GM23248 (cell line): ENCODE results near the gene CMSS1. TPM values are rescaled to one million over a fixed set of nuclear protein-coding genes. Genes with fewer than 3 reads are reported as not detected.

Source experiments
- DNase-seq: peaks from one replicate; pipeline ENCODE4 v3.0.0-alpha.2; 2015
- H2AFZ ChIP-seq: fragments of 200-600 bp; sonication (generic); 2 replicates; pipeline ENCODE4 v1.6.1; 2016; ENCODE audit warnings: antibody characterized with exemption
- H3F3A ChIP-seq: fragments of 200-600 bp; sonication (generic); 2 replicates; pipeline ENCODE4 v1.6.1; 2016; ENCODE audit warnings: mild to moderate bottlenecking, antibody characterized with exemption, mixed run types; ENCODE audit not compliant: insufficient read depth
- H3K27ac ChIP-seq: fragments of 200-600 bp; sonication (generic); 2 replicates; pipeline ENCODE4 v1.5.1; 2016; ENCODE audit warnings: mild to moderate bottlenecking
- H3K27me3 ChIP-seq: fragments of 200-600 bp; sonication (generic); replicated peaks from 2 replicates; pipeline ENCODE4 v1.6.1; 2016; ENCODE audit warnings: mild to moderate bottlenecking; ENCODE audit not compliant: insufficient read depth
- H3K36me3 ChIP-seq: fragments of 200-600 bp; sonication (generic); 2 replicates; pipeline ENCODE4 v1.6.1; 2016; ENCODE audit warnings: low read depth, mild to moderate bottlenecking
- H3K4me1 ChIP-seq: fragments of 200-600 bp; sonication (generic); 2 replicates; pipeline ENCODE4 v1.6.1; 2016; ENCODE audit warnings: mild to moderate bottlenecking; ENCODE audit not compliant: insufficient read depth
- H3K4me2 ChIP-seq: fragments of 200-600 bp; sonication (generic); one replicate; pipeline ENCODE4 v1.6.1; 2016; ENCODE audit warnings: mild to moderate bottlenecking; ENCODE audit not compliant: unreplicated experiment
- H3K4me3 ChIP-seq: fragments of 200-600 bp; sonication (generic); 2 replicates; pipeline ENCODE4 v1.5.1; 2016; ENCODE audit warnings: mild to moderate bottlenecking
- H3K79me2 ChIP-seq: fragments of 200-600 bp; sonication (generic); 2 replicates; pipeline ENCODE4 v1.6.1; 2016; ENCODE audit warnings: mild to moderate bottlenecking; ENCODE audit not compliant: insufficient read depth
- H3K9ac ChIP-seq: fragments of 200-600 bp; sonication (generic); 2 replicates; pipeline ENCODE4 v1.6.1; 2016; ENCODE audit warnings: mild to moderate bottlenecking
- H3K9me2 ChIP-seq: fragments of 200-600 bp; sonication (generic); 2 replicates; pipeline ENCODE4 v1.6.1; 2016; ENCODE audit warnings: mixed run types, mild to moderate bottlenecking, moderate library complexity; ENCODE audit not compliant: insufficient read depth
- H3K9me3 ChIP-seq: fragments of 200-600 bp; sonication (generic); one replicate; pipeline ENCODE4 v1.6.1; 2017; ENCODE audit warnings: low read depth
- H4K20me1 ChIP-seq: fragments of 200-600 bp; sonication (generic); 2 replicates; pipeline ENCODE4 v1.6.0; 2016; ENCODE audit not compliant: insufficient read depth
- EZH2 ChIP-seq: fragments of 200-600 bp; sonication (generic); IDR thresholded peaks from 2 replicates; pipeline ENCODE4 v1.6.1; 2018; ENCODE audit warnings: antibody characterized with exemption, mild to moderate bottlenecking; ENCODE audit not compliant: insufficient read depth, poor library complexity, severe bottlenecking
- EZH2phosphoT487 ChIP-seq: fragments of 200-600 bp; sonication (generic); IDR thresholded peaks from 2 replicates; pipeline ENCODE4 v1.6.1; 2018; ENCODE audit warnings: antibody characterized with exemption, moderate library complexity, mild to moderate bottlenecking, low read depth; ENCODE audit not compliant: insufficient read depth
- WGBS, 2 experiments: methylation state at CpG; one replicate each; pipeline ENCODE4 v1.1.6; 2015 to 2017; ENCODE audit warnings: low lambda C conversion rate in 2 of 2, low coverage in 1 of 2; ENCODE audit errors: missing lambda C conversion rate in 2 of 2; 5-methylcytosine and 5-hydroxymethylcytosine counted together
- in situ Hi-C: fragments of 300-500 bp; cut with MboI; formaldehyde crosslinking; loops from 2 replicates; pipeline ENCODE4 v1.15.0; 2020
- polyA plus RNA-seq: library from polyadenylated mRNA; unstranded; fragments of >200 nt; fragmentation: Nextera tagmentation; extraction: Ambion mirVana; gene quantifications from 2 replicates; pipeline ENCODE4 v1.2.1, GENCODE V29; 2016
- total RNA-seq: library from RNA; depleted of rRNA; stranded (reverse); fragments of >200 nt; shearing (Covaris generic); gene quantifications from 2 replicates; pipeline ENCODE4 v1.2.3, GENCODE V29; 2014

Gene CMSS1
- total and polyA plus RNA-seq, 2 experiments from 2014 or later = 17.2 to 26.6 TPM

DNA sequence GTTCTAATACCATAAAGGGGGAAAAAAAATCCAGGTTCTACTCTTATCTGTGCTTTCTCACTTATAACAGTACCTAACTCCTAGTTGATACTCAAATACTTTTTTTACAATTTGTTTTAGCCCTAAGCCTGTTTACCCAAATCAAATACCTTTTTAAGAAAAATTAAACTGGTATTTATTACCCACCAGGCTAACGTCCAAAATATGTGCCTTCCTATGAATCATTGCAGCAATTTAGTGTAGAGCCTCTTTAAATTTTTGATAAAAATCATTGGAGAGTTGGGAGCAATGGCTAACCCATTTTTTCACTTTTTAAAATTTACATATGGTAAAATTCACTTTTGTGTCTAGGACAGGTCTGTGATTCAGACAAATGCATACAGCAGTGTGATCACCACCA lies 268.7 kb downstream of the CMSS1 start:
- Histone ChIP-seq H3K27ac (peak overlapping the region; percentile 59; the same call in 1 of the 2 replicates), H2AFZ (no peak overlapping the region), H3K79me2 (no peaks in the 10 kb centered on the region), H3K36me3 (no peaks in the 10 kb centered on the region), H3K9me2 (no peaks in the 10 kb centered on the region), H3K4me1 (peaks cover 32% of the 10 kb centered on the region), H3F3A (peaks cover 21% of the 10 kb centered on the region), H3K9ac (0 out of 2 replicates have a peak overlapping the region, but pooled peaks have one; percentile 34), H3K4me3 (no peak overlapping the region), H4K20me1 (no peaks in the 10 kb centered on the region), H3K4me2 (peak overlapping the region; percentile 47), H3K27me3 (no peaks in the 10 kb centered on the region), H3K9me3 (no peaks in the 10 kb centered on the region)
- 6 to 26% methylated on average over 1 of the region's 1 CpG for WGBS, 2 experiments
- peak; percentile 51 for DNase-seq
- in situ Hi-C loops = no loop called here
- TF ChIP-seq EZH2 = no peak
- no peak for TF ChIP-seq EZH2phosphoT487

DNA sequence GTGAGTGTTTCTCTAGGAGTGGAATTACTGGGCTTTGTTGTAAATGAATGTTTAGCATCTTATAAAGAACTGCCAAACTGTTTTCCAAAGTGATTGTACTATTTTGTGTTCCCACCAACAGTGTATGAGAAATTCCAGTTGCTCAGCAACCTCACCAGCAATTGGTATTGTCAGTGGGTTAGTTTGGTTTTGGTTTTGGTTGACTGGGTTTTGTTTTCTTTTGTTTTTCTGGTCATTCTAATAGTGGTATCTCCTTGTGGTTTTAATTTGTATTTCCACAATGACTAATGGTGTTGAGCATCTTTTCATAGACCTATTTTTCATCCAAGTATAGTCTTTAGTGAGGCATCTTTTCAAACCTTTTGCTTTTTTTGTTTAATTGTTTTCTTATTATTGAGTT lies 269.5 kb downstream of the CMSS1 start:
- H3K79me2 ChIP-seq = no peaks in the 10 kb centered on the region

DNA sequence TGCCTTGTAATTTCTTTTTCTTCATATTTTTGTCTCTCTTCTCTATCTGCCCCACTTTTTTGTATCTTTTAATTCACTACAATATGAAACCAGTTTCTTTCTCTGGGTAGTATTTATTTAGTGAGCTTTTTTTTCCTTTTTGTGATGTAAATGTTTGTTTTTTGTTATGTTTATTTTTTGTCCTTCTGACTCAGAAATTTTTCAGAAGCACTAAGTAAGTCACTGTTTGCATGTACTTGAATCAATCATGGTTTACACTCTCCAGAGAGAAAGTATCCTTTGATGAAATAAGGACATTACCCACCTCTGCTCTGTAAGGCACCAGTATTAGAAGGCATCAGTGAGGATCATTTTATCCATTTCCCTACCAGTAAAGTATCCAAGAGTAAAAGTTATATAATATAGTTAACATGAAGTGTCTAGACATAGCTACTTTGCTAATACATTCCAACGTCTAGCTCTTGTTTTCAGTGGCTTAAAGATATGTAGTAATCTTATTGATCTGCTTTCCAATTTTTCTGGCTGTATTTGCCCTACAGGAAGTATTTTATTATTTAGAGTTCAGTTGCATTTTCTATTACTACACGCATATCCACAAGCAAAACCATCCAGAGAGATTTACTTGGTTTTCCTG lies 271.2 kb downstream of the CMSS1 start:
- no peaks in the 10 kb centered on the region for H3K9me3 ChIP-seq
- H3F3A ChIP-seq = peaks cover 21% of the 10 kb centered on the region
- H3K27me3 ChIP-seq = no peaks in the 10 kb centered on the region
- 93 to 100% methylated on average over 2 of the region's 2 CpGs for WGBS, 2 experiments
- H3K36me3 ChIP-seq = no peaks in the 10 kb centered on the region
- no peak overlapping the region for H3K4me3 ChIP-seq
- H4K20me1 ChIP-seq = no peaks in the 10 kb centered on the region
- H3K9ac ChIP-seq = no peak overlapping the region
- no peak overlapping the region for H3K4me2 ChIP-seq
- no peaks in the 10 kb centered on the region for H3K79me2 ChIP-seq
- peaks cover 37% of the 10 kb centered on the region for H3K4me1 ChIP-seq
- no peak overlapping the region for H3K27ac ChIP-seq
- no peak for DNase-seq
- in situ Hi-C loops = no loop called here
- no peaks in the 10 kb centered on the region for H3K9me2 ChIP-seq
- H2AFZ ChIP-seq = no peak overlapping the region
- TF ChIP-seq EZH2 (no peak), EZH2phosphoT487 (no peak)

More for the DNA sequence above, 269.5 kb downstream of the CMSS1 start:
- Histone ChIP-seq H3K27ac (peak overlapping the region; percentile 59), H3K4me2 (peak overlapping the region; percentile 47), H3K27me3 (no peaks in the 10 kb centered on the region), H3K36me3 (no peaks in the 10 kb centered on the region), H3K9me2 (no peaks in the 10 kb centered on the region), H3K4me1 (peaks cover 32% of the 10 kb centered on the region), H3K9ac (peak overlapping the region; percentile 34; the same call in 1 of the 2 replicates), H2AFZ (no peak overlapping the region), H3K9me3 (no peaks in the 10 kb centered on the region), H3K4me3 (0 out of 2 replicates have a peak overlapping the region, but pooled peaks have one; percentile 10), H3F3A (peaks cover 21% of the 10 kb centered on the region), H4K20me1 (no peaks in the 10 kb centered on the region)
- TF ChIP-seq EZH2 = no peak
- no peak for TF ChIP-seq EZH2phosphoT487
- in situ Hi-C loops = no loop called here
- DNase-seq = peak; percentile 77

DNA sequence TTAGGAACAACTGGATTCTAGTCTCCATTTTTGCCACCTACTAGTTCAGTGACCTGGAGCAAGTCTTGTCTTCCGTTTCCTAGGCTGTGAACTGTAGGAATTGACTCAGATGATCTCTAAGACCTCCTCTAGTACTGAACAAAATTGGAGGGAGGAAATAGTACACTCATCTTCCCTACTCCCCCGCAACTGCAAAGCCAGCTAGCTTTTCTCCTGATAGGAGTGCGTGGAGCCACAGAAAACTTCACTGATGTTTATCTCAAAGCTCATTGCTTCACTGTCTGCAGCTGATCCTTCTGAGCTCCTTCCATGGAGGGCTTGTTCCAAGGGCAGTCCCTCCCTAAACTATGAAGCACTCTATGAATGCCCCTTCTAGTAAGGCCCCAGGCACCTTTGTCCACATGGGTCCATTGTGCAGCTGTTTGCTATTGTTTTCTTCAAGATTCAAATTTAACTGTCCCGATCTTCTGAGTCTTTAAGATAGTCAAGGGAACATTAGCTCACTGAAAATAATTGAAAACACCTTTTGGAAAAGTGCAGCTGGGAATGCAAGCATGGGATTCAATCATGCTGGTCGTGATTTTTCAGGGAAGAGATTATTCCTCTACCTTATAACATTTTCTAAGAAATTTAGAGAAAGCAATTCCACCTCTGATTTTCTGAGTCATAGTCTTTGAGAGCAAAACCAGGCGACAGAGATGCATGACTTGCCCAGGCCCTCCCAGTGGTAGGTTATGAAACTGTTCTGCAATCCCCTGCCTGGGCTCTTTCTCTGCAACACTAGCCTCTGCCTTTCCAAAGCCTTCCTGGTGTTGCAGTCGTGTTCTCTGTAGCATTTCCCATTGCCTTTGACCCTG lies 272.4 kb downstream of the CMSS1 start:
- in situ Hi-C loops = no loop called here
- H3K4me3 ChIP-seq = peak overlapping the region; percentile 50
- peak overlapping the region; percentile 48; the same call in 1 of the 2 replicates for H3K9ac ChIP-seq
- TF ChIP-seq EZH2phosphoT487 (no peak), EZH2 (no peak)
- H2AFZ ChIP-seq = peak overlapping the region; percentile 44
- peaks cover 40% of the 10 kb centered on the region for H3K4me1 ChIP-seq
- no peaks in the 10 kb centered on the region for H3K9me2 ChIP-seq
- no peaks in the 10 kb centered on the region for H3K79me2 ChIP-seq
- peaks cover 21% of the 10 kb centered on the region for H3F3A ChIP-seq
- H3K9me3 ChIP-seq = no peaks in the 10 kb centered on the region
- WGBS, 2 experiments = 6 to 7% methylated on average over 7 of the region's 7 CpGs
- DNase-seq = peak; percentile 89
- H3K27ac ChIP-seq = peak overlapping the region; percentile 72
- no peaks in the 10 kb centered on the region for H4K20me1 ChIP-seq
- H3K36me3 ChIP-seq = no peaks in the 10 kb centered on the region
- no peaks in the 10 kb centered on the region for H3K27me3 ChIP-seq
- H3K4me2 ChIP-seq = peak overlapping the region; percentile 72
